Measurements from ENCODE around the gene FAM110D.
A peak's percentile ranks its signal among the peaks of the same experiment; 100 is the strongest.

The FAM110D gene

GRCh38 chr1:26130695-26131094, 28.2 kb upstream of the FAM110D start:
- TF ChIP-seq, protein P1, sequence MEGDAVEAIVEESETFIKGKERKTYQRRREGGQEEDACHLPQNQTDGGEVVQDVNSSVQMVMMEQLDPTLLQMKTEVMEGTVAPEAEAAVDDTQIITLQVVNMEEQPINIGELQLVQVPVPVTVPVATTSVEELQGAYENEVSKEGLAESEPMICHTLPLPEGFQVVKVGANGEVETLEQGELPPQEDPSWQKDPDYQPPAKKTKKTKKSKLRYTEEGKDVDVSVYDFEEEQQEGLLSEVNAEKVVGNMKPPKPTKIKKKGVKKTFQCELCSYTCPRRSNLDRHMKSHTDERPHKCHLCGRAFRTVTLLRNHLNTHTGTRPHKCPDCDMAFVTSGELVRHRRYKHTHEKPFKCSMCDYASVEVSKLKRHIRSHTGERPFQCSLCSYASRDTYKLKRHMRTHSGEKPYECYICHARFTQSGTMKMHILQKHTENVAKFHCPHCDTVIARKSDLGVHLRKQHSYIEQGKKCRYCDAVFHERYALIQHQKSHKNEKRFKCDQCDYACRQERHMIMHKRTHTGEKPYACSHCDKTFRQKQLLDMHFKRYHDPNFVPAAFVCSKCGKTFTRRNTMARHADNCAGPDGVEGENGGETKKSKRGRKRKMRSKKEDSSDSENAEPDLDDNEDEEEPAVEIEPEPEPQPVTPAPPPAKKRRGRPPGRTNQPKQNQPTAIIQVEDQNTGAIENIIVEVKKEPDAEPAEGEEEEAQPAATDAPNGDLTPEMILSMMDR (conservative IDR thresholded peaks at IDR 0.05; ENCODE audit: low read length) = no peak
- TF ChIP-seq EZH2phosphoT487 (IDR thresholded peaks at IDR 0.05; ENCODE audit: borderline replicate concordance) = no peak
- no peak overlapping the region for H3K4me3 ChIP-seq (ENCODE audit: low read length, poor library complexity, severe bottlenecking)
- peak overlapping the region; percentile 28 for H3K9ac ChIP-seq (ENCODE audit: low read depth, low read length, poor library complexity, severe bottlenecking)
- H3K4me1 ChIP-seq (ENCODE audit: insufficient read depth, low read length, poor library complexity, severe bottlenecking) = peaks cover 44% of the 10 kb centered on the region
- no peaks in the 10 kb centered on the region; the same call in 1 of the 2 replicates for H3K9me3 ChIP-seq (ENCODE audit: insufficient read depth, low read depth, low read length)
- H2AFZ ChIP-seq (ENCODE audit: low read length) = peak overlapping the region; percentile 55
- no peaks in the 10 kb centered on the region for H4K20me1 ChIP-seq (ENCODE audit: insufficient read depth, low read length, poor library complexity, severe bottlenecking)
- H3K9me2 ChIP-seq (replicated peaks; ENCODE audit: low read depth, low read length) = no peaks in the 10 kb centered on the region
- no peaks in the 10 kb centered on the region for H3K27me3 ChIP-seq (ENCODE audit: insufficient read depth, low read length, poor library complexity, severe bottlenecking)
- peaks cover 16% of the 10 kb centered on the region for H3F3A ChIP-seq (ENCODE audit: low read depth)
- H3K79me2 ChIP-seq (ENCODE audit: insufficient read depth, low read length) = peaks cover 20% of the 10 kb centered on the region
- no peaks in the 10 kb centered on the region for H3K36me3 ChIP-seq (ENCODE audit: insufficient read depth, low read length)
- H3K4me2 ChIP-seq (ENCODE audit: low read depth, low read length, poor library complexity, severe bottlenecking) = peak overlapping the region; percentile 31

- no peak overlapping the region for H2AFZ ChIP-seq (ENCODE audit: low read length)
- TF ChIP-seq EZH2phosphoT487 (IDR thresholded peaks at IDR 0.05; ENCODE audit: borderline replicate concordance) = no peak
- TF ChIP-seq, protein P1 (conservative IDR thresholded peaks at IDR 0.05; ENCODE audit: low read length) = no peak
Measured at GRCh38 chr1:26132128-26132833, 26.6 kb upstream of the FAM110D start.

DNA sequence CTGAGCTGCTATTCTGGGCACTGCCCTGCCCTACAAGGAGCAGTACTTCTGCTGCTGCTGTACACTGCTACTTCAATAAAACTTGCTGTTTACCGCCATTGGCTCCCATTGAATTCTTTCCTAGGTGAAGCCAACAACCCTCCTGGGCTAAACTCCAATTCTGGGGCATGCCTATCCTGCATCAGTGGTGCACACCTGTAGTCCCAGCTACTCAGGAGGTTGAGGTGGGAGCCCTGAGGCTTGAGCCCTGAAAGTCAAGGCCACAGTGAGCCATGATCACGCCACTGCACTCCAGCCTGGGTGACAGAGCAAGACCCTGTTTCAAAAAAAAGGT, 26.1 kb upstream of the FAM110D start:
- H3K9me3 ChIP-seq (ENCODE audit: insufficient read depth, low read depth, low read length) = no peaks in the 10 kb centered on the region; the same call in 1 of the 2 replicates
- peaks cover 35% of the 10 kb centered on the region for H3K4me1 ChIP-seq (ENCODE audit: insufficient read depth, low read length, poor library complexity, severe bottlenecking)
- H3K4me2 ChIP-seq (ENCODE audit: low read depth, low read length, poor library complexity, severe bottlenecking) = no peak overlapping the region
- no peaks in the 10 kb centered on the region for H4K20me1 ChIP-seq (ENCODE audit: insufficient read depth, low read length, poor library complexity, severe bottlenecking)
- no peak overlapping the region for H3K9ac ChIP-seq (ENCODE audit: low read depth, low read length, poor library complexity, severe bottlenecking)
- no peaks in the 10 kb centered on the region for H3F3A ChIP-seq (ENCODE audit: low read depth)
- TF ChIP-seq, protein P1 (conservative IDR thresholded peaks at IDR 0.05; ENCODE audit: low read length) = no peak
- no peak for TF ChIP-seq EZH2phosphoT487 (IDR thresholded peaks at IDR 0.05; ENCODE audit: borderline replicate concordance)
- H3K79me2 ChIP-seq (ENCODE audit: insufficient read depth, low read length) = peaks cover 14% of the 10 kb centered on the region; the same call in 1 of the 2 replicates
- no peak overlapping the region for H2AFZ ChIP-seq (ENCODE audit: low read length)
- no peaks in the 10 kb centered on the region for H3K36me3 ChIP-seq (ENCODE audit: insufficient read depth, low read length)
- H3K9me2 ChIP-seq (replicated peaks; ENCODE audit: low read depth, low read length) = no peaks in the 10 kb centered on the region
- H3K27me3 ChIP-seq (ENCODE audit: insufficient read depth, low read length, poor library complexity, severe bottlenecking) = no peaks in the 10 kb centered on the region
- no peak overlapping the region for H3K4me3 ChIP-seq (ENCODE audit: low read length, poor library complexity, severe bottlenecking)

More at GRCh38 chr1:26132128-26132833, 26.6 kb upstream of the FAM110D start:
- no peaks in the 10 kb centered on the region for H3K27me3 ChIP-seq (ENCODE audit: insufficient read depth, low read length, poor library complexity, severe bottlenecking)
- peaks cover 2% of the 10 kb centered on the region for H3F3A ChIP-seq (ENCODE audit: low read depth)
- no peaks in the 10 kb centered on the region for H3K36me3 ChIP-seq (ENCODE audit: insufficient read depth, low read length)
- peaks cover 36% of the 10 kb centered on the region for H3K4me1 ChIP-seq (ENCODE audit: insufficient read depth, low read length, poor library complexity, severe bottlenecking)
- H3K4me3 ChIP-seq (ENCODE audit: low read length, poor library complexity, severe bottlenecking) = no peak overlapping the region
- no peak overlapping the region for H3K4me2 ChIP-seq (ENCODE audit: low read depth, low read length, poor library complexity, severe bottlenecking)
- no peaks in the 10 kb centered on the region; the same call in 1 of the 2 replicates for H3K9me3 ChIP-seq (ENCODE audit: insufficient read depth, low read depth, low read length)
- peaks cover 19% of the 10 kb centered on the region; the same call in 1 of the 2 replicates for H3K79me2 ChIP-seq (ENCODE audit: insufficient read depth, low read length)
- H4K20me1 ChIP-seq (ENCODE audit: insufficient read depth, low read length, poor library complexity, severe bottlenecking) = no peaks in the 10 kb centered on the region
- H3K9me2 ChIP-seq (replicated peaks; ENCODE audit: low read depth, low read length) = no peaks in the 10 kb centered on the region
- H3K9ac ChIP-seq (ENCODE audit: low read depth, low read length, poor library complexity, severe bottlenecking) = no peak overlapping the region

All from Loucy (cell line).